ENCODE measurements around the gene DTWD2.

GRCh38 chr5:118883362-118883761 lies 105.0 kb downstream of the DTWD2 start:
- TF ChIP-seq CTCF (IDR thresholded peaks at IDR 0.05; ENCODE audit: insufficient read depth, low read length, poor library complexity, severe bottlenecking) (no peak), EZH2phosphoT487 (conservative IDR thresholded peaks at IDR 0.05; ENCODE audit: low read length) (no peak)

Measured in SU-DHL-6 (cell line).